HepG2 (cell line): ENCODE measurements around the gene PDGFA. TPM values are rescaled to one million over a fixed set of nuclear protein-coding genes. Genes with fewer than 3 reads are reported as not detected.

Experiments used
- CREM ChIP-seq, 2 experiments: sonication (generic) in 1 of 2; formaldehyde crosslinking in 1 of 2; IDR thresholded peaks; 2 replicates each; pipeline versions ENCODE4 v1.4.0 to v1.6.1; 2016 to 2020; ENCODE audit warnings: antibody characterized with exemption in 1 of 2, mild to moderate bottlenecking in 1 of 2, missing genetic modification reagents in 1 of 2
- DNMT3B ChIP-seq: conservative IDR thresholded peaks from 2 replicates; pipeline ENCODE4 v1.6.1; 2016; ENCODE audit warnings: missing biosample characterization, control low read depth
- GABPB1 ChIP-seq: IDR thresholded peaks from 2 replicates; pipeline ENCODE4 v1.6.1; 2016; ENCODE audit warnings: mild to moderate bottlenecking, missing genetic modification reagents, moderate library complexity, missing compliant biosample characterization
- HNRNPLL ChIP-seq: fragments of 200-400 bp; formaldehyde crosslinking; IDR thresholded peaks from 2 replicates; pipeline ENCODE4 v1.6.1; 2017; ENCODE audit warnings: mild to moderate bottlenecking, low read depth, low read length; ENCODE audit not compliant: poor library complexity, severe bottlenecking
- KMT2B ChIP-seq: IDR thresholded peaks from 2 replicates; pipeline ENCODE4 v1.6.1; 2016; ENCODE audit warnings: missing genetic modification reagents, missing compliant biosample characterization
- MEIS2 ChIP-seq: sonication (generic); formaldehyde crosslinking; IDR thresholded peaks from 2 replicates; pipeline ENCODE4 v1.9.0; 2021; ENCODE audit warnings: mild to moderate bottlenecking, missing genetic modification reagents
- MZF1 ChIP-seq: sonication (generic); formaldehyde crosslinking; IDR thresholded peaks from 2 replicates; pipeline ENCODE4 v1.8.1; 2023; ENCODE audit warnings: mild to moderate bottlenecking, missing genetic modification reagents, borderline replicate concordance
- NR2C2 ChIP-seq: sonication (generic); formaldehyde crosslinking; IDR thresholded peaks from 2 replicates; pipeline ENCODE4 v1.4.0; 2020; ENCODE audit warnings: missing genetic modification reagents, mild to moderate bottlenecking, moderate library complexity, borderline replicate concordance
- RBM22 ChIP-seq: fragments of 200-400 bp; formaldehyde crosslinking; optimal IDR thresholded peaks from 2 replicates; pipeline ENCODE3; 2017; ENCODE audit warnings: mild to moderate bottlenecking, low read length, moderate library complexity
- TAF15 ChIP-seq: fragments of 200-400 bp; formaldehyde crosslinking; IDR thresholded peaks from one replicate; pipeline ENCODE4 v1.6.1; 2018; ENCODE audit warnings: mild to moderate bottlenecking, low read depth, low read length; ENCODE audit not compliant: poor library complexity, severe bottlenecking
- TBX2 ChIP-seq: sonication (generic); formaldehyde crosslinking; IDR thresholded peaks from 2 replicates; pipeline ENCODE4 v1.5.0; 2020; ENCODE audit warnings: missing genetic modification reagents, mild to moderate bottlenecking, borderline replicate concordance
- ZBTB7A ChIP-seq: sonication (generic); formaldehyde crosslinking; IDR thresholded peaks from 2 replicates; pipeline ENCODE4 v1.8.0; 2022; ENCODE audit warnings: mild to moderate bottlenecking, missing genetic modification reagents
- ZMYM4 ChIP-seq: sonication (generic); formaldehyde crosslinking; IDR thresholded peaks from 2 replicates; pipeline ENCODE4 v1.8.1; 2023; ENCODE audit warnings: mild to moderate bottlenecking, missing genetic modification reagents
- ZNF24 ChIP-seq: fragments of 450-650 bp; IDR thresholded peaks from 2 replicates; pipeline ENCODE4 v1.6.1; 2017; ENCODE audit warnings: antibody characterized with exemption, mild to moderate bottlenecking
- ZNF350 ChIP-seq: sonication (generic); formaldehyde crosslinking; IDR thresholded peaks from 2 replicates; pipeline ENCODE4 v1.4.0; 2020; ENCODE audit warnings: mild to moderate bottlenecking, low read depth, missing genetic modification reagents, borderline replicate concordance
- ZNF607 ChIP-seq: sonication (generic); formaldehyde crosslinking; IDR thresholded peaks from 2 replicates; pipeline ENCODE4 v1.5.1; 2020; ENCODE audit warnings: missing genetic modification reagents, mild to moderate bottlenecking, borderline replicate concordance
- ZNF629 ChIP-seq: sonication (generic); formaldehyde crosslinking; conservative IDR thresholded peaks from 2 replicates; pipeline ENCODE4 v1.5.0; 2020; ENCODE audit warnings: missing genetic modification reagents
- ZNF687 ChIP-seq: sonication (generic); formaldehyde crosslinking; IDR thresholded peaks from 2 replicates; pipeline ENCODE4 v1.5.1; 2020; ENCODE audit warnings: mild to moderate bottlenecking, missing genetic modification reagents, moderate library complexity
- ZNF713 ChIP-seq: sonication (generic); formaldehyde crosslinking; IDR thresholded peaks from 2 replicates; pipeline ENCODE4 v1.4.0; 2020; ENCODE audit warnings: mild to moderate bottlenecking, missing genetic modification reagents
- ZNF788 ChIP-seq: sonication (generic); formaldehyde crosslinking; IDR thresholded peaks from 2 replicates; pipeline ENCODE4 v1.5.0; 2020; ENCODE audit warnings: mild to moderate bottlenecking, missing genetic modification reagents, borderline replicate concordance
- polyA plus RNA-seq, 8 experiments: library from polyadenylated mRNA; depleted of rRNA in 3 of 8; stranded (reverse) in 7 of 8; unstranded in 1 of 8; fragments of >200 nt; fragmentation: Illumina TruSeq in 4 of 8; extraction: Trizol in 4 of 8; gene quantifications; 2 replicates each; pipeline versions ENCODE4 v1.2.1 to v1.2.3, GENCODE V29; 2011 to 2016; ENCODE audit warnings: low read depth in 4 of 8, missing spikeins in 1 of 8, mixed read lengths in 1 of 8; ENCODE audit not compliant: insufficient read depth in 1 of 8
- total RNA-seq, 5 experiments: library from RNA; depleted of rRNA; stranded (reverse); fragments of >200 nt; fragmentation: Illumina TruSeq; extraction: Trizol; gene quantifications; 2 replicates each; pipeline ENCODE4 v1.2.3, GENCODE V29; 2016; ENCODE audit warnings: low read depth in 1 of 5
- TF ChIP-seq, protein P1 (sequence below): sonication (generic); formaldehyde crosslinking; IDR thresholded peaks from 2 replicates; pipeline ENCODE4 v1.5.1; 2020; ENCODE audit warnings: mild to moderate bottlenecking, missing genetic modification reagents, moderate library complexity
- TF ChIP-seq, protein P2 (sequence below): sonication (generic); formaldehyde crosslinking; IDR thresholded peaks from 2 replicates; pipeline ENCODE4 v1.4.0; 2020; ENCODE audit warnings: mild to moderate bottlenecking, missing genetic modification reagents
- TF ChIP-seq, protein P3 (sequence below): IDR thresholded peaks from 2 replicates; pipeline ENCODE4 v1.6.1; 2016

Gene PDGFA
- total and polyA plus RNA-seq, 2 of the 13 experiments (the other 11 are each of a cell fraction or from before 2014, with no cell fraction given), result 1.5 to 3.4 TPM

GRCh38 chr7:503575-504111, 16.0 kb downstream of the PDGFA start (continued):
- TF ChIP-seq, protein P1, sequence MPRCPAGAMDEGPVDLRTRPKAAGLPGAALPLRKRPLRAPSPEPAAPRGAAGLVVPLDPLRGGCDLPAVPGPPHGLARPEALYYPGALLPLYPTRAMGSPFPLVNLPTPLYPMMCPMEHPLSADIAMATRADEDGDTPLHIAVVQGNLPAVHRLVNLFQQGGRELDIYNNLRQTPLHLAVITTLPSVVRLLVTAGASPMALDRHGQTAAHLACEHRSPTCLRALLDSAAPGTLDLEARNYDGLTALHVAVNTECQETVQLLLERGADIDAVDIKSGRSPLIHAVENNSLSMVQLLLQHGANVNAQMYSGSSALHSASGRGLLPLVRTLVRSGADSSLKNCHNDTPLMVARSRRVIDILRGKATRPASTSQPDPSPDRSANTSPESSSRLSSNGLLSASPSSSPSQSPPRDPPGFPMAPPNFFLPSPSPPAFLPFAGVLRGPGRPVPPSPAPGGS (CRISPR knock-in tag), result 0 out of 2 replicates have a peak, but pooled peaks have one; percentile 16
- peak; percentile 60; the same call in 1 of the 2 replicates for TF ChIP-seq NR2C2
- TF ChIP-seq ZNF629 (CRISPR knock-in tag), result 0 out of 2 replicates have a peak, but pooled peaks have one; percentile 7
- 0 out of 2 replicates have a peak, but pooled peaks have one; percentile 34 for TF ChIP-seq ZNF607 (CRISPR knock-in tag)
- peak; percentile 77 for TF ChIP-seq CREM (IDR thresholded peaks at IDR 0.05)
- TF ChIP-seq CREM (CRISPR knock-in tag; IDR thresholded peaks at IDR 0.05), result no peak
- peak; percentile 100 for TF ChIP-seq TBX2 (CRISPR knock-in tag)
- no peak for TF ChIP-seq ZNF24
- TF ChIP-seq ZNF713 (CRISPR knock-in tag), result no peak
- TF ChIP-seq MEIS2 (CRISPR knock-in tag), result peak; percentile 46; the same call in 1 of the 2 replicates
- peak; percentile 64 for TF ChIP-seq GABPB1
- peak; percentile 88 for TF ChIP-seq ZNF687
- no peak for TF ChIP-seq MZF1 (CRISPR knock-in tag)
- no peak for TF ChIP-seq DNMT3B
- TF ChIP-seq RBM22, result no peak
- TF ChIP-seq, protein P2, sequence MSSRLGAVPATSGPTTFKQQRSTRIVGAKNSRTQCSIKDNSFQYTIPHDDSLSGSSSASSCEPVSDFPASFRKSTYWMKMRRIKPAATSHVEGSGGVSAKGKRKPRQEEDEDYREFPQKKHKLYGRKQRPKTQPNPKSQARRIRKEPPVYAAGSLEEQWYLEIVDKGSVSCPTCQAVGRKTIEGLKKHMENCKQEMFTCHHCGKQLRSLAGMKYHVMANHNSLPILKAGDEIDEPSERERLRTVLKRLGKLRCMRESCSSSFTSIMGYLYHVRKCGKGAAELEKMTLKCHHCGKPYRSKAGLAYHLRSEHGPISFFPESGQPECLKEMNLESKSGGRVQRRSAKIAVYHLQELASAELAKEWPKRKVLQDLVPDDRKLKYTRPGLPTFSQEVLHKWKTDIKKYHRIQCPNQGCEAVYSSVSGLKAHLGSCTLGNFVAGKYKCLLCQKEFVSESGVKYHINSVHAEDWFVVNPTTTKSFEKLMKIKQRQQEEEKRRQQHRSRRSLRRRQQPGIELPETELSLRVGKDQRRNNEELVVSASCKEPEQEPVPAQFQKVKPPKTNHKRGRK, result no peak
- peak; percentile 81; the same call in 1 of the 2 replicates for TF ChIP-seq ZBTB7A
- peak; percentile 78; the same call in 1 of the 2 replicates for TF ChIP-seq ZNF788 (CRISPR knock-in tag)
- no peak for TF ChIP-seq TAF15
- no peak for TF ChIP-seq KMT2B
- TF ChIP-seq ZNF350 (CRISPR knock-in tag), result peak; percentile 76
- 0 out of 2 replicates have a peak, but pooled peaks have one; percentile 46 for TF ChIP-seq ZMYM4 (CRISPR knock-in tag)
- TF ChIP-seq, protein P3, sequence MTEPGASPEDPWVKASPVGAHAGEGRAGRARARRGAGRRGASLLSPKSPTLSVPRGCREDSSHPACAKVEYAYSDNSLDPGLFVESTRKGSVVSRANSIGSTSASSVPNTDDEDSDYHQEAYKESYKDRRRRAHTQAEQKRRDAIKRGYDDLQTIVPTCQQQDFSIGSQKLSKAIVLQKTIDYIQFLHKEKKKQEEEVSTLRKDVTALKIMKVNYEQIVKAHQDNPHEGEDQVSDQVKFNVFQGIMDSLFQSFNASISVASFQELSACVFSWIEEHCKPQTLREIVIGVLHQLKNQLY, result peak; percentile 96
- TF ChIP-seq HNRNPLL, result peak; percentile 17
